ENCODE measurements around the gene RHOBTB1. TPM values are rescaled to one million over a fixed set of nuclear protein-coding genes. Genes with fewer than 3 reads are reported as not detected.
"Not testable (repeated sequence)": the region's sequence is repeated elsewhere in the genome, so short reads cannot be mapped to it uniquely, and the experiment has no call there.

Gene RHOBTB1
- total RNA-seq, 4 donors from 2014 or later: 5.1 to 15.7 (median 12.6) TPM

- Histone ChIP-seq H3K4me1 (no peaks in the 10 kb centered on the region), H3K4me3 (no peak overlapping the region), H3K36me3 (no peaks in the 10 kb centered on the region), H3K27ac (no peak overlapping the region), H3K9me3 (no peaks in the 10 kb centered on the region), H3K27me3 (no peaks in the 10 kb centered on the region)
- no peak for DNase-seq
- no peak for TF ChIP-seq CTCF (IDR thresholded peaks at IDR 0.05)
- TF ChIP-seq POLR2A (IDR thresholded peaks at IDR 0.05): no peak
These were observed 35.1 kb downstream of the RHOBTB1 start for GRCh38 chr10:60908896-60909295.

- Histone ChIP-seq H3K27me3 (no peaks in the 10 kb centered on the region), H3K4me3 (no peak overlapping the region), H3K27ac (no peak overlapping the region), H3K4me1 (no peaks in the 10 kb centered on the region), H3K36me3 (no peaks in the 10 kb centered on the region), H3K9me3 (no peaks in the 10 kb centered on the region)
- TF ChIP-seq CTCF (IDR thresholded peaks at IDR 0.05) (no peak), POLR2A (IDR thresholded peaks at IDR 0.05) (no peak)
- DNase-seq: no peak
These were observed 36.0 kb downstream of the RHOBTB1 start for GRCh38 chr10:60908031-60908430.

- no peak for DNase-seq
- no peaks in the 10 kb centered on the region for H3K4me1 ChIP-seq
- no peak for TF ChIP-seq CTCF (IDR thresholded peaks at IDR 0.05)
- TF ChIP-seq POLR2A (IDR thresholded peaks at IDR 0.05): no peak
These were observed 36.7 kb downstream of the RHOBTB1 start for GRCh38 chr10:60907236-60907635.

GRCh38 chr10:60906825-60907224 lies 37.2 kb downstream of the RHOBTB1 start:
- not testable (repeated sequence) for DNase-seq, H3K36me3 ChIP-seq, H3K4me3 ChIP-seq, H3K27ac ChIP-seq, H3K27me3 ChIP-seq, H3K4me1 ChIP-seq, H3K9me3 ChIP-seq

More at GRCh38 chr10:60907236-60907635, 36.7 kb downstream of the RHOBTB1 start:
- H3K4me3 ChIP-seq: no peak overlapping the region
- H3K9me3 ChIP-seq: no peaks in the 10 kb centered on the region
- H3K36me3 ChIP-seq: no peaks in the 10 kb centered on the region
- no peaks in the 10 kb centered on the region for H3K27me3 ChIP-seq
- H3K27ac ChIP-seq: no peak overlapping the region

GRCh38 chr10:60906411-60906810 lies 37.6 kb downstream of the RHOBTB1 start:
- TF ChIP-seq POLR2A (IDR thresholded peaks at IDR 0.05) (no peak), CTCF (IDR thresholded peaks at IDR 0.05) (no peak)
- Histone ChIP-seq H3K36me3 (no peaks in the 10 kb centered on the region), H3K27me3 (no peaks in the 10 kb centered on the region), H3K4me1 (no peaks in the 10 kb centered on the region), H3K4me3 (no peak overlapping the region), H3K27ac (no peak overlapping the region), H3K9me3 (no peaks in the 10 kb centered on the region)
- no peak for DNase-seq

GRCh38 chr10:60905580-60905979 lies 38.4 kb downstream of the RHOBTB1 start:
- TF ChIP-seq CTCF (IDR thresholded peaks at IDR 0.05) (no peak), POLR2A (IDR thresholded peaks at IDR 0.05) (no peak)
- Histone ChIP-seq H3K27ac (no peak overlapping the region), H3K36me3 (no peaks in the 10 kb centered on the region), H3K4me1 (no peaks in the 10 kb centered on the region), H3K27me3 (no peaks in the 10 kb centered on the region), H3K9me3 (no peaks in the 10 kb centered on the region), H3K4me3 (no peak overlapping the region)
- DNase-seq: no peak
